IPS-18c (cell line): ENCODE results near the gene FASTKD3.

Source experiments
- H3K4me3 ChIP-seq: 2 replicates; pipeline ENCODE4 v1.7.0; 2013; ENCODE audit warnings: low read depth, mild to moderate bottlenecking, low read length, moderate library complexity; ENCODE audit not compliant: insufficient read depth
- H3K9me3 ChIP-seq: one replicate; pipeline ENCODE4 v1.6.1; 2013; ENCODE audit warnings: mild to moderate bottlenecking, low read length, moderate library complexity; ENCODE audit not compliant: control insufficient read depth, insufficient read depth

FASTKD3 gene

DNA sequence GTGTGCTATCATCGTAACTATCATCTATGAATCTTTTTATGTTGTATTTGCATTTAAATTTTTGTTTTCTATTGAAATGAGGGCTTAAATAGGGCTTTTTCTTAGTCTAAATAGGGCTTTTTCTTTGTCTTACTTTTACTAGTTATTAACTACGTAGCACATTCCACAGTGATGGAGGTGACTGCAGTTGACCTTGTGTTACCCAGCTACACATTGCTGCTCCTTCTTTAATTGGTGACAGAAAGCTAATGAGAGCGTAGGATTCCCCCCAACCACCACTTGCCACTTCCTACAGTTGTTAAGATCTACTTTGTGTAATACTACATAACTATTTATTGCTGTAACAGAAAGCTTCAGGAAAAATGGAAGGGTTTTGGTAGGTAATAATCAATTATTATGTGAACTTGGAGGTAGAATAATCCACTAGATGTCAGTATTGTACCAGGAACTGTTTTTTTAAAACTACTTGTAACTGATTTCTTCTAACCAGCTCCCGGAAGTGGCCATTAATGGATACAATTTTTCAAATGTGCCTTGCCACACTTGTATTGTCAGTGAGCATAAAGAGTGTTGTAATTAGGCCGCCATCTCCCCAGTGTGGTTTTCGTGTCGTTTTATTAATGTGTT, 18.1 kb upstream of the FASTKD3 start:
- no peaks in the 10 kb centered on the region for H3K9me3 ChIP-seq
- H3K4me3 ChIP-seq = no peak overlapping the region

DNA sequence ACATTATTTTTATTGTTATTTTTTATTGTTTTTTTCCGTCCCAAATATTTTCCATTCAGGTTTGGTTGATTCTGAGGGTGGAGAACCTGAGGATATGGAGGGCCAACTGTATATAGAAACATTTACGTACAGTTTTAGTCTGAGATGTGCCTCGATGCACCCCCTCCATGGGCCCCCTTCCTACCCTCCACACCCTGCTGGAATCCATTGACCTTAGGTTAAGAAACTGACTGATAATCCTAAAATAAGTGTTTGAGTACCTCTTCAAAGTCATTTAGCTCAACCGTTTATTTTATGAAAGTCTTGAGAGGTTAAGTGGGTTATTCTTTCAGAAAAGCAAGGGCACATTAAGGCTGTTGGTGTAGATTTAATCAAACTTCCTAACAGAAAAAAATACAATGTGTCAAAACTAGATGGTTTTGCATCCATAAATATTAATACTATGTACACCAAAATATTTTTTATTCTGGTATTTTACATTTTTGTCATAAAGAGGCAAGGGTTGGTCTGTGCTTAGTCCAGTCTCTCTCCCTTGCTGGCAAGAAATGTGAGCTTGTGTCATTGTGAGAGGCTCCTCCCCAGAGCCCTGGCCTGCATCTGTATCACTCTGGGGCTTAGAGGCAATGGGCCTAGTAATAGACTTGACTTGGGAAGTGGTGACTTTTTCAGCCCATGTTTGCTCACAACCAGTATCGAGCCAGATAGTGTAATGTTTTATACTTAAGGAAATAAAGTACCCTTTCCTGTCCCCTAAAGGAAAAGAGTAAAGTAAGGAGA, 15.8 kb upstream of the FASTKD3 start:
- Histone ChIP-seq H3K4me3 (no peak overlapping the region), H3K9me3 (no peaks in the 10 kb centered on the region)

GRCh38 chr5:7882926-7883325, 14.1 kb upstream of the FASTKD3 start:
- Histone ChIP-seq H3K4me3 (no peak overlapping the region), H3K9me3 (no peaks in the 10 kb centered on the region)

GRCh38 chr5:7881816-7882215, 13.0 kb upstream of the FASTKD3 start:
- Histone ChIP-seq H3K4me3 (no peak overlapping the region), H3K9me3 (no peaks in the 10 kb centered on the region)

- no peaks in the 10 kb centered on the region for H3K9me3 ChIP-seq
Observed at GRCh38 chr5:7881091-7881490, 12.3 kb upstream of the FASTKD3 start.

DNA sequence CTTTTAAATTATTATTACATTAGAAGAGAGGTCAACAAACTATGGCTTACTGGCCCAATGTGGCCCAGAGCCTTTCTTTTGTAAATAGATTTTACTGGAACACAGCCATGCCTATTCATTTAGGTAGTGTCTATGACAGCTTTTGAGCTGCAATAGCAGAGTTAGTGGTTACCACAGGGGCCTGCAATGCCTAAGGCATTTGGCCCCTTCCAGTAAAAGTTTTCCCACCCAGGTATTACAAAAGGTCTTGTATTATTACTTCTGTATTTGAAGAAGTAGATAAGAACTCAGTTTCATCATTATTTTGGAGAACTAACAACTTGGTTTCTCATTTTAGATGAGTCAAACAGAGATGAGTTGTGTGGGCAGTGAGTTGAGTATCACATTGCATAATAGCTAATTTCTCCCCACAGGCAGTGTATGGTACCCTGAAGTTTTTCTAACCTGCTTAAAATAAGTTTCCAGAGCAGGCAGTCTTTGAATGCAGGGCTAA, 9.6 kb upstream of the FASTKD3 start:
- no peak overlapping the region for H3K4me3 ChIP-seq

More at GRCh38 chr5:7881091-7881490, 12.3 kb upstream of the FASTKD3 start:
- no peak overlapping the region for H3K4me3 ChIP-seq

GRCh38 chr5:7877851-7878250, 9.0 kb upstream of the FASTKD3 start:
- H3K4me3 ChIP-seq = no peak overlapping the region
- no peaks in the 10 kb centered on the region for H3K9me3 ChIP-seq

More for the DNA sequence above, 9.6 kb upstream of the FASTKD3 start:
- H3K9me3 ChIP-seq = no peaks in the 10 kb centered on the region

- H3K9me3 ChIP-seq = no peaks in the 10 kb centered on the region
- H3K4me3 ChIP-seq = no peak overlapping the region
Observed at GRCh38 chr5:7876867-7877266, 8.0 kb upstream of the FASTKD3 start.

DNA sequence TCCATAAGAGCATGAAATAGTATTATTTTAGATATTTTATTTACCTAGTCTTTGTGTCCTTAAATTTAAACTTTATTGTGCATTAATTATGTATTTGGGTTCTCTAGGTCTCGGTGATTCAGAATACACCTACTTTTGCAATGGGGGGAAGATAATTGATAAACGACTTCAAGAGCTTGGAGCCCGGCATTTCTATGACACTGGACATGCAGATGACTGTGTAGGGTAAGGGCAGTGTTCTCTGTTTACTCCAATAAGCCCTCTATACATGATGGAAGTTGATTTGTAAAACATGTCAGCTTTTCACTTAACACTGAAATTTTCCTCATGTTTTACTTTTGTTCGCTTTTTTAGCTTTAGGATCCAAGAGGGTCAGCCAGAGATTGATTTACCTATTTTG, 6.3 kb upstream of the FASTKD3 start:
- no peak overlapping the region for H3K4me3 ChIP-seq

GRCh38 chr5:7874639-7875038, 5.8 kb upstream of the FASTKD3 start:
- no peaks in the 10 kb centered on the region for H3K9me3 ChIP-seq

More for the DNA sequence above, 6.3 kb upstream of the FASTKD3 start:
- no peaks in the 10 kb centered on the region for H3K9me3 ChIP-seq

GRCh38 chr5:7873216-7873615, 4.4 kb upstream of the FASTKD3 start:
- H3K9me3 ChIP-seq = no peaks in the 10 kb centered on the region
- no peak overlapping the region for H3K4me3 ChIP-seq

More at GRCh38 chr5:7874639-7875038, 5.8 kb upstream of the FASTKD3 start:
- H3K4me3 ChIP-seq = no peak overlapping the region

DNA sequence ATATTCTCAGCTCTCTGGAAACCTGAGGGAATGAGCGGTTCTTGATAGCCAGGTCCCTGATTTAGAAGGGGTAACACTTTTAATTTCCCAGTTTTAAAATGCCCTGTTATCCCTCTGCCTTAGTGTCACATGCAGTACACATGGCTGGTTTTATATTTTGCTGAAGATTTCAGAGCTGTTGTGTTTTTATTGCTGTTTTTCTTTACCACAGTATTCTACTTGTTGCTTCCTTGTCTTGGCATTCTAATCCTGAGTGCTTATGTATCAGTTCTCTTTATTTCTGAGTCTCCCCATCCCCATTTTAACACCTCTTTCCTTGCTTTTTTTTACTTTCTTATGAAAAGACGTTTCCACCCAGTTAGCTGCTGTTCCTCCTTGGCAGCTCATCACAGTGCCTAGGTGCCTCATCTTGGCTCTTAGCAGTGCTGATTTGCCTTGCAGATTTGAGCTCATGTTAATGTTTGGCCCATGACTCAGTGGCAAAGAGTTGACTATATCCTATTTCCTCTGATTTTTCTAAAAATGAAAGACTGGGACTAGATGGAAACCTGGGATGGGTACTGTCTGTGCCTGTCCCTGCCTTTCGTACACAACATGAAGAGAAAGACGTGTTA, 3.8 kb upstream of the FASTKD3 start:
- H3K4me3 ChIP-seq = no peak overlapping the region
- H3K9me3 ChIP-seq = no peaks in the 10 kb centered on the region

- H3K4me3 ChIP-seq = no peak overlapping the region
- H3K9me3 ChIP-seq = no peaks in the 10 kb centered on the region
Observed at GRCh38 chr5:7871653-7872052, 2.8 kb upstream of the FASTKD3 start.

DNA sequence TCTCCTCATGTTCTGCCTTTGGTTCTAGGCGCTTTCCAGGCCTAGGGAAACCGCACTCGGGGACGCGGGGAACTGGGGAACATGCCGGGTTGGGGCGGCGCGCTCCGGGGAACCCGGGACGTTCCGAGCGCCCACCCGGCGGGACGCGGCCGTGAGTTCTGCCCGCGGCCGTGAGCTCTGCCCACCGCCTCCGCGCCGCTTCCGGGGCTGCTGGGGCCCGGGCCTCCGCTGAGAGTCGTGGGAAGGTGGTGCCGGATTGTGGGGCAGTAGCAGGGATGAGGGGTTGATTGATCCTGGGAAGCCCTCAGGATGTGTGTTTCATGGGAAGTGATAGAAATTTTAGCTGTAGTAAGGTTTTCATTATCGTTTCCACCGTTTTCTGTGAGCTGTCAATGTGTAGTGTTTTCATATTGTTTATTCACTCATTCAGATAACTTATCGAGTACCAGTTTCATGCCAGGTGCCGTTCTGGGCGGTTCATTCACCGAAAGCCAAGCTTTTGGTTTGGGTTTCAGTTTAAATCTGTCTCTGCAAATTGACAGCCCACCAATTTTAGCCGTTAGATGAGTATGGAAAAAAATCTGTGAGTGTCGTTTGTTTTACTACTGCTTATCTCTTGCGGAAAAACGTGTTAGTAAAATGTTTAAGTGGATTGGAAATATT, 774 bp upstream of the FASTKD3 start:
- Histone ChIP-seq H3K4me3 (peak overlapping the region; percentile 84), H3K9me3 (no peaks in the 10 kb centered on the region)

- peak overlapping the region; percentile 84 for H3K4me3 ChIP-seq
- H3K9me3 ChIP-seq = no peaks in the 10 kb centered on the region
Observed at GRCh38 chr5:7868427-7868772, 431 bp downstream of the FASTKD3 start.

- H3K9me3 ChIP-seq = no peaks in the 10 kb centered on the region
- H3K4me3 ChIP-seq = no peak overlapping the region
Observed at GRCh38 chr5:7867260-7867659, 1.6 kb downstream of the FASTKD3 start.

DNA sequence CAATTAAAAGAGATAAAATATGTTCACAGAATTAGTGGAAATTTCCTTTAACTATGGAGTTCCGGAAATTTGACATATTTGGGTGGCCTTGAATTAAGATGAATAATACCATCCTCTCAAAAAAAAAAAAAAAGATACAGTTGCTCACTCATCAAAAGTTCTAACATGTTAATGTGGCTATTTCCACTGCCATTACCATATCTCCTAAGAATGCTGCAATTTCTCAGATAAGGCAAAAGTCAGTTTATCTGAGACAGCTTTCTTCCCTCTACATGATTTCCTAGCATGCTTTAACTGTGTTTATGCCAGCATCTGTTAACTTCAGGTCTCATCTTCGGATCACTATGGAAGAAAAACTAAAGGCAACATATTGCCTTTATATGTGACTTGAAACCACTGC, 2.6 kb downstream of the FASTKD3 start:
- Histone ChIP-seq H3K9me3 (no peaks in the 10 kb centered on the region), H3K4me3 (no peak overlapping the region)
